OCI-LY7 (cell line): ENCODE data around the gene NF1. TPM values are rescaled to one million over a fixed set of nuclear protein-coding genes. Genes with fewer than 3 reads are reported as not detected.

Source experiments
- BruUV-seq: library from RNA; stranded (reverse); fragments of 400-500 nt; replicated peaks from 2 replicates; lab custom pipeline; 2021; lab: Mats Ljungman, UMichigan
- CTCF ChIA-PET: fragments of 300-600 bp; sonication (Branson Sonifier 250); formaldehyde crosslinking; loops from one replicate; lab custom pipeline; 2022; ENCODE audit warnings: antibody characterized with exemption; ENCODE audit not compliant: unreplicated experiment; lab: Charles Lee
- POLR2A ChIA-PET: fragments of 300-600 bp; sonication (Branson Sonifier 250); formaldehyde crosslinking; loops from one replicate; lab custom pipeline; 2022; ENCODE audit warnings: antibody characterized with exemption; lab: Charles Lee
- DNase-seq: peaks from one replicate; pipeline ENCODE4 v3.0.0-alpha.2; 2015; ENCODE audit warnings: low spot score
- H2AFZ ChIP-seq: fragments of 200-600 bp; sonication (generic), shearing (Covaris generic); 2 replicates; pipeline ENCODE4 v1.6.1; 2014; ENCODE audit warnings: mild to moderate bottlenecking, antibody characterized with exemption, low read length, moderate library complexity
- H3K27ac ChIP-seq: fragments of 200-600 bp; sonication (generic); 2 replicates; pipeline ENCODE4 v1.5.1; 2014; ENCODE audit warnings: mixed run types, low read depth, mild to moderate bottlenecking, moderate library complexity, low read length, inconsistent platforms; ENCODE audit not compliant: poor library complexity, severe bottlenecking
- H3K36me3 ChIP-seq: fragments of 200-600 bp; sonication (generic); 2 replicates; pipeline ENCODE4 v1.6.1; 2014; ENCODE audit warnings: mild to moderate bottlenecking, antibody characterized with exemption, low read length, moderate library complexity, mixed read lengths; ENCODE audit not compliant: insufficient read depth
- H3K4me1 ChIP-seq: fragments of 200-600 bp; sonication (generic); 2 replicates; pipeline ENCODE4 v1.5.1; 2014; ENCODE audit warnings: mild to moderate bottlenecking, low read length; ENCODE audit not compliant: insufficient read depth, poor library complexity, severe bottlenecking
- H3K4me2 ChIP-seq: fragments of 200-600 bp; sonication (generic); 2 replicates; pipeline ENCODE4 v1.6.1; 2014; ENCODE audit warnings: mild to moderate bottlenecking, low read length
- H3K4me3 ChIP-seq: fragments of 200-600 bp; sonication (generic); 2 replicates; pipeline ENCODE4 v1.5.1; 2014; ENCODE audit warnings: mild to moderate bottlenecking, low read depth, low read length; ENCODE audit not compliant: poor library complexity, severe bottlenecking
- H3K79me2 ChIP-seq: fragments of 200-600 bp; sonication (generic); 2 replicates; pipeline ENCODE4 v1.6.1; 2016; ENCODE audit warnings: low read depth, mild to moderate bottlenecking, low read length, moderate library complexity, mixed read lengths; ENCODE audit not compliant: insufficient read depth
- H3K9me2 ChIP-seq: fragments of 200-600 bp; sonication (generic); 2 replicates; pipeline ENCODE4 v1.6.1; 2016; ENCODE audit warnings: mild to moderate bottlenecking, low read length, mixed read lengths; ENCODE audit not compliant: insufficient read depth
- H3K9me3 ChIP-seq: fragments of 200-600 bp; sonication (generic); 2 replicates; pipeline ENCODE4 v1.6.1; 2014; ENCODE audit warnings: mild to moderate bottlenecking, mixed run types, low read length, mixed read lengths
- H4K20me1 ChIP-seq: fragments of 200-600 bp; sonication (generic); 2 replicates; pipeline ENCODE4 v1.6.1; 2014; ENCODE audit warnings: mild to moderate bottlenecking, antibody characterized with exemption, low read length, moderate library complexity, mixed read lengths; ENCODE audit not compliant: insufficient read depth
- EZH2phosphoT487 ChIP-seq: fragments of 200-600 bp; sonication (generic); IDR thresholded peaks from 2 replicates; pipeline ENCODE4 v1.6.1; 2018; ENCODE audit warnings: low read depth, borderline replicate concordance, mild to moderate bottlenecking, mixed run types, antibody characterized with exemption, low read length, moderate library complexity, mixed read lengths
- intact Hi-C: fragments of 100-400 bp; cut with micrococcal nuclease; formaldehyde crosslinking; loops from one replicate; pipeline ENCODE4 v1.10.0; 2022; ENCODE audit not compliant: unreplicated experiment
- total RNA-seq, 2 experiments: library from RNA; depleted of rRNA in 1 of 2; stranded (reverse); fragments of >200 nt in 1 of 2; shearing (Covaris generic) in 1 of 2; gene quantifications; 2 replicates each; pipeline ENCODE4 v1.2.3, GENCODE V29; 2014 to 2022
- TF ChIP-seq, protein P1 (sequence below): fragments of 200-600 bp; sonication (generic); conservative IDR thresholded peaks from 2 replicates; pipeline ENCODE4 v1.5.1; 2014; ENCODE audit warnings: mild to moderate bottlenecking, antibody characterized with exemption, low read length, moderate library complexity, mixed read lengths

NF1 gene
- total RNA-seq, 2 experiments from 2014 or later: 38.7 to 64.8 TPM

DNA sequence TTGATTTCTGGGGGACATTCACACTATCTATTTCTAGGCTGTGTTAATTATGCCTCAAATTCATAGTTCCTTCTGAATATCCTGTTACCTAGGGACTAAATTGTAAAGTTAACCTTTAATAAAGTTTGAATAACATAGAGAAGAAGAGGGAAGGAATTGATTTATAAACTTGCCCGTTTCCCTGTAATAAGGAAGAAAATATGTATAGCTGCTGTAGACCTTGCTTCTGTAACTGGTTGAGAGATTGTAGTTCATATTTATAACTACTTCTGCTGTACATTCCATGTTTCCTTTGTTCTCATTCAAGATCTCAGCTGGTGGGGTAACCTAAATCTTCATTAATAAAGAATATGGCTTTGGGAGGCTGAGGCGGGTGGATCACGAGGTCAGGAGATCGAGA, 19.2 kb downstream of the NF1 start:
- Histone ChIP-seq H3K79me2 (no peaks in the 10 kb centered on the region), H3K9me2 (no peaks in the 10 kb centered on the region), H3K4me3 (no peak overlapping the region), H2AFZ (no peak overlapping the region), H3K27ac (no peak overlapping the region), H4K20me1 (no peaks in the 10 kb centered on the region), H3K36me3 (no peaks in the 10 kb centered on the region), H3K4me1 (no peaks in the 10 kb centered on the region), H3K9me3 (no peaks in the 10 kb centered on the region), H3K4me2 (no peak overlapping the region)
- no peak for DNase-seq
- TF ChIP-seq, protein P1, sequence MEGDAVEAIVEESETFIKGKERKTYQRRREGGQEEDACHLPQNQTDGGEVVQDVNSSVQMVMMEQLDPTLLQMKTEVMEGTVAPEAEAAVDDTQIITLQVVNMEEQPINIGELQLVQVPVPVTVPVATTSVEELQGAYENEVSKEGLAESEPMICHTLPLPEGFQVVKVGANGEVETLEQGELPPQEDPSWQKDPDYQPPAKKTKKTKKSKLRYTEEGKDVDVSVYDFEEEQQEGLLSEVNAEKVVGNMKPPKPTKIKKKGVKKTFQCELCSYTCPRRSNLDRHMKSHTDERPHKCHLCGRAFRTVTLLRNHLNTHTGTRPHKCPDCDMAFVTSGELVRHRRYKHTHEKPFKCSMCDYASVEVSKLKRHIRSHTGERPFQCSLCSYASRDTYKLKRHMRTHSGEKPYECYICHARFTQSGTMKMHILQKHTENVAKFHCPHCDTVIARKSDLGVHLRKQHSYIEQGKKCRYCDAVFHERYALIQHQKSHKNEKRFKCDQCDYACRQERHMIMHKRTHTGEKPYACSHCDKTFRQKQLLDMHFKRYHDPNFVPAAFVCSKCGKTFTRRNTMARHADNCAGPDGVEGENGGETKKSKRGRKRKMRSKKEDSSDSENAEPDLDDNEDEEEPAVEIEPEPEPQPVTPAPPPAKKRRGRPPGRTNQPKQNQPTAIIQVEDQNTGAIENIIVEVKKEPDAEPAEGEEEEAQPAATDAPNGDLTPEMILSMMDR: no peak
- no peak for TF ChIP-seq EZH2phosphoT487
- ChIA-PET CTCF (no interaction called here), POLR2A (no interaction called here)
- intact Hi-C loops: no loop called here
- BruUV-seq: no TSS peak

DNA sequence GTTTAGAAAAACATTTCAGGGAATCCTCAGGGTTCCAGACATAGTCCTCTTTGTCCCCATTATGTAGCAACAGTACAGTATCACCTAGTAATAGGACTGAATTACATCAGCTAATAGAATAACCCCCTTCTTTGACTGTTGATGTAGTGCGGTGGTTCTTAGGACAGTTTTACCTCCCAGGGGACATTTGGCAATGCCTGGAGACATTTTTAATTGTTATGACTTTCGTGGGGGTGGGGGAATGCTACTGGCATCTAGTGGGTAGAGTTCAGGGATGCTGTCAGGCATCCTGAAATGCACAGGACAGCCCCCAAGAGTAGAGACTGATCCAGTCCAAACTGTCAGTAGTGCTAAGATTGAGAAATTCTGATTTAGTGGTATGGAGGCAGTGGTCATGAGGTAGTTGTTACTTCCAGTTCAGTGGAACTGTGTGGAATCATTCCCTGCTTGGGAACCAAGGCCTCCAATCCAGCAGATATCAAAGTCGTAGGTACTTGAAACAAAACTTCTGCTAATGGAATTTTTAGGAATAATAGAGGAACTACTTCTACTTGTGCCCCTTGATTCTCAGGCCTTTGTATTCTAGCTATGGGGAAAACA, 20.3 kb downstream of the NF1 start:
- no peak overlapping the region for H3K4me3 ChIP-seq
- no peak overlapping the region for H3K4me2 ChIP-seq
- no peaks in the 10 kb centered on the region for H3K4me1 ChIP-seq
- TF ChIP-seq, protein P1: no peak
- no peak for TF ChIP-seq EZH2phosphoT487
- H3K36me3 ChIP-seq: no peaks in the 10 kb centered on the region
- H3K27ac ChIP-seq: no peak overlapping the region
- DNase-seq: no peak
- no TSS peak for BruUV-seq
- ChIA-PET CTCF (no interaction called here), POLR2A (interaction anchor here (0.6 kb wide), 1 partner anchor 749 kb away, joined by 3 read pairs; no protein-coding TSS in a partner anchor)
- intact Hi-C loops: no loop called here
- H3K79me2 ChIP-seq: no peaks in the 10 kb centered on the region
- no peaks in the 10 kb centered on the region for H3K9me2 ChIP-seq
- no peaks in the 10 kb centered on the region for H3K9me3 ChIP-seq
- H2AFZ ChIP-seq: no peak overlapping the region
- no peaks in the 10 kb centered on the region for H4K20me1 ChIP-seq

DNA sequence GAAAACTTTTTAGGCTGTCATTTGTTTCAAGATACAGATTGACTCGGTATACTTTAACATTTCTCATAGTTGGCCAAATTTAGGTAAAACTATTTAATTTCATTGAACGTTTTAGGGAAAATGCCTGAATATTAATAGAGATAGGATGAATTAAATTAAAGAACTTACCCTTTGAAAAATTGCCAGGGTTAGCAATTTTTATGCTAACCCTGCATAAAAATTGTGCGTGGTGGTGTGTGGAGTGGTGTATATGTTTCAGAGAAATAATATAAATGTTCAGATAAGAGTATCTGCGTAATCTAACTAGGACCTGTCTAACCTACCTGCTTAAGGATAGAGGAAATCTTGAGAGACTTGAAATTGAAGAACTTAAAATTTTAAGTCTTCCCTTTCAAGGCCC, 21.4 kb downstream of the NF1 start:
- no peaks in the 10 kb centered on the region for H3K36me3 ChIP-seq

More for the DNA sequence above, 21.4 kb downstream of the NF1 start:
- no peak overlapping the region for H3K27ac ChIP-seq
- no peaks in the 10 kb centered on the region for H3K4me1 ChIP-seq
- no peak overlapping the region for H3K4me3 ChIP-seq
- intact Hi-C loops: no loop called here
- no peak overlapping the region for H3K4me2 ChIP-seq
- H3K79me2 ChIP-seq: no peaks in the 10 kb centered on the region
- no peak for DNase-seq
- CTCF ChIA-PET: no interaction called here
- BruUV-seq: no TSS peak
- TF ChIP-seq, protein P1: no peak
- no peak for TF ChIP-seq EZH2phosphoT487
- no peak overlapping the region for H2AFZ ChIP-seq
- H3K9me2 ChIP-seq: no peaks in the 10 kb centered on the region
- POLR2A ChIA-PET: no interaction called here
- H4K20me1 ChIP-seq: no peaks in the 10 kb centered on the region
- no peaks in the 10 kb centered on the region for H3K9me3 ChIP-seq
